Measurements from ENCODE around the gene PPP3CA.
A peak's percentile ranks its signal among the peaks of the same experiment; 100 is the strongest.

PPP3CA gene

GRCh38 chr4:101230801-101231426, 116.4 kb downstream of the PPP3CA start:
- H3K9me3 Mint-ChIP-seq: no peaks in the 10 kb centered on the region
- H3K4me1 Mint-ChIP-seq: peaks cover 18% of the 10 kb centered on the region
- ATAC-seq (no peak), DNase-seq (no peak)
- no peak overlapping the region for H3K27ac Mint-ChIP-seq
- H3K27me3 Mint-ChIP-seq: no peaks in the 10 kb centered on the region
- no peak overlapping the region for H3K4me3 Mint-ChIP-seq

- ATAC-seq (no peak), DNase-seq (no peak)
- no peaks in the 10 kb centered on the region for H3K27me3 Mint-ChIP-seq
- no peak overlapping the region for H3K4me3 Mint-ChIP-seq
- no peak overlapping the region for H3K27ac Mint-ChIP-seq
- H3K4me1 Mint-ChIP-seq: peaks cover 27% of the 10 kb centered on the region
- H3K9me3 Mint-ChIP-seq: no peaks in the 10 kb centered on the region
Observed at GRCh38 chr4:101229116-101229515, 118.2 kb downstream of the PPP3CA start.

GRCh38 chr4:101227715-101228114, 119.6 kb downstream of the PPP3CA start:
- ATAC-seq (no peak), DNase-seq (no peak)
- H3K27me3 Mint-ChIP-seq: no peaks in the 10 kb centered on the region
- H3K4me3 Mint-ChIP-seq: no peak overlapping the region
- H3K27ac Mint-ChIP-seq: no peak overlapping the region
- H3K9me3 Mint-ChIP-seq: no peaks in the 10 kb centered on the region
- H3K4me1 Mint-ChIP-seq: peaks cover 38% of the 10 kb centered on the region

GRCh38 chr4:101224358-101225218, 122.7 kb downstream of the PPP3CA start:
- no peak overlapping the region for H3K27ac Mint-ChIP-seq
- no peak for ATAC-seq
- peaks cover 28% of the 10 kb centered on the region for H3K4me1 Mint-ChIP-seq
- H3K9me3 Mint-ChIP-seq: no peaks in the 10 kb centered on the region
- no peaks in the 10 kb centered on the region for H3K27me3 Mint-ChIP-seq
- DNase-seq: no peak
- no peak overlapping the region for H3K4me3 Mint-ChIP-seq

GRCh38 chr4:101222156-101222845, 125.0 kb downstream of the PPP3CA start:
- Mint-ChIP-seq H3K4me1 (peaks cover 32% of the 10 kb centered on the region), H3K4me3 (no peak overlapping the region), H3K9me3 (no peaks in the 10 kb centered on the region), H3K27me3 (no peaks in the 10 kb centered on the region), H3K27ac (no peak overlapping the region)
- DNase-seq (no peak), ATAC-seq (no peak)

DNA sequence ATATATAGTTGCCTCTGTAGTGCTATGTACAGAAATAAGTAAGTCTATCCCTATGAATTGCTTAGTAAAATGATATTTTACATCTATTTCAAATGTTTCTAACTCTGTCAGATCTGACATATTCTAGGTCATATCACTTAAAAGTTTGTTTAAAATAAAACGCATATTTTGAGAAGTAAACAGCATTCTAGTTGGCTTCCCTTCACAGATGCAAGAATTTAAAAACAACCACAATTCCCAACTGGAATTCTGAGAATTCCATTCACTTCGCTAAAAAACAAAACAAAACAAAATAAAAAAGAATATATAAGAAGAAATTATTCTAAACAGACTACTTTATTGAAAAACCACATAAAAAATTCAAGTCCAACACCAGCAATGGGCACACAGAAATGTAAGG, 126.0 kb downstream of the PPP3CA start:
- ATAC-seq: no peak

GRCh38 chr4:101218894-101219293, 128.4 kb downstream of the PPP3CA start:
- Mint-ChIP-seq H3K4me3 (no peak overlapping the region), H3K27me3 (no peaks in the 10 kb centered on the region), H3K27ac (no peak overlapping the region), H3K4me1 (peaks cover 24% of the 10 kb centered on the region), H3K9me3 (no peaks in the 10 kb centered on the region)
- DNase-seq: no peak
- no peak for ATAC-seq

More for the DNA sequence above, 126.0 kb downstream of the PPP3CA start:
- Mint-ChIP-seq H3K9me3 (no peaks in the 10 kb centered on the region), H3K27ac (no peak overlapping the region), H3K4me3 (no peak overlapping the region), H3K4me1 (peaks cover 32% of the 10 kb centered on the region), H3K27me3 (no peaks in the 10 kb centered on the region)
- DNase-seq: no peak

DNA sequence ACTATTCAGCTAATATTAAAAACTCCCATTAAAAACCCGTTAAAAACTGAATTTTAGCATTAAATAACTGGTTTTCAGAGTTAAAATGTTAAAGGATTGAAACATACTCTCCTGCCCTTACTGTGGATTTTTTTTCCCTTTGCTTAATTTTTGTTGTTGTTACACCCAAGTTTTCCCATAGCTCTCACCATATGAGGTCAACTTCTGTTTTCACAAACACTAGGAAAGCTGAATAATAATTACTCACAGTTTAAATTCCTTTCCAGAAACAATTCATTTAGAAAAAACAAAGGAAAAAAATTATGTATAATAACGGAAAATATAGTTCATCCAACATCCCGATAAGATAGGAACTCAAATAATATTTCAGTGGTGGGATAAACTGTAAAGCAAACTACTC, 129.0 kb downstream of the PPP3CA start:
- ATAC-seq (no peak), DNase-seq (no peak)
- Mint-ChIP-seq H3K4me1 (peaks cover 21% of the 10 kb centered on the region), H3K27me3 (no peaks in the 10 kb centered on the region), H3K4me3 (no peak overlapping the region), H3K9me3 (no peaks in the 10 kb centered on the region), H3K27ac (no peak overlapping the region)

DNA sequence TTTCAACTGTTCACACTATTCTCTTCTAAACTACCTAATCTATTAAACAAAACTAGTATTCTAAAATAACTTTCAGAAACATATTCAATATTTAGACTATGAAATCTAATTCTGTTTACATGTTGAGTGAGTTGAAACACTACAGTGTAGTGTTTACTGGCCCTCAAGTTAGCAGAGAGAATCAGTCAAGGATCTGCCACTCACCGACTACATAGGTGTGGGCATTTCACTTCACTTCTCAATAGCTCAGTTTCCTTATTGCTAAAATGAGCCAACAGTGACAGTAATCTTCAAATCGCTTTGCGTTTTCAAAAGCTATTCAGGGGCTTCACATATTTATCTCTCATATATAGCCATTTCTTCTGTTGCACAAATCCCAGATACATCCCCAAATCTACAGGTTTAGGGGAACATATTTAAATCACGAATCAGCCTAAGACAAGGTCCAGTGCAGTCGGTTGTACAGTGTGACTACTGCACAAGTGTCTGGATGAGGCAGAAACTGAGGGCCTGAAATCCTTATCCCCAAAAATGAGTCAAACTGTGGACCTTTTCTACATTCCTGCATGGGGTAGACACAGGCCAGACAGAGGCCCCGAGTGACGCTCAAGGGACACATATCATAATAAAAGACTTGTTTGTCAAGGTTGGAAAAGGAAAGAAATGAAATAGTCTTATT, 129.8 kb downstream of the PPP3CA start:
- Mint-ChIP-seq H3K4me1 (peaks cover 13% of the 10 kb centered on the region), H3K27ac (no peak overlapping the region), H3K27me3 (no peaks in the 10 kb centered on the region), H3K4me3 (no peak overlapping the region), H3K9me3 (no peaks in the 10 kb centered on the region)
- DNase-seq (no peak), ATAC-seq (no peak)

GRCh38 chr4:101211146-101211553, 136.2 kb downstream of the PPP3CA start:
- H3K27me3 Mint-ChIP-seq: no peaks in the 10 kb centered on the region
- peaks cover 18% of the 10 kb centered on the region for H3K4me1 Mint-ChIP-seq
- peak overlapping the region in 1 of 2 donors; percentile 14 for H3K27ac Mint-ChIP-seq
- ATAC-seq (no peak), DNase-seq (no peak)
- H3K4me3 Mint-ChIP-seq: no peak overlapping the region
- peaks cover 0 to 7% of the 10 kb centered on the region in 2 donors for H3K9me3 Mint-ChIP-seq

DNA sequence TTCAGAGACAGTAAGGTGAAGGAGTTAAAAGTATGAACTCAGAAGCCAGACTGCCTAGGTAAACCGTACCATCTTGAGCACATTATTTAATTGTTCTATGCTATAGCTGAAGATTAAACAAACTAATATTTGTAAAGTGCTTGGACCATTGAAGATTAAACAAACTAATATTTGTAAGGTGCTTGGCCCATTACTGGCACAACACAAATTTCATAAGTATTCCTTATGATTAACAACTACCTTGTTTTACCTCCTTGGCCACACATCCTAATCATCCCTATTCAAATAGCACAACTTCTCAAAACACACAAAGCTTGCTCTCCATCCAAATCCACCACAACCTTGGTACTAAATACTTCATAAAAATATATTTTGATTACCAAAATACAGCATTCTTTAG, 137.0 kb downstream of the PPP3CA start:
- Mint-ChIP-seq H3K4me1 (peaks cover 26% of the 10 kb centered on the region), H3K4me3 (no peak overlapping the region), H3K9me3 (peaks cover 0 to 7% of the 10 kb centered on the region in 2 donors), H3K27ac (no peak overlapping the region), H3K27me3 (no peaks in the 10 kb centered on the region)
- DNase-seq: no peak
- ATAC-seq: no peak

DNA sequence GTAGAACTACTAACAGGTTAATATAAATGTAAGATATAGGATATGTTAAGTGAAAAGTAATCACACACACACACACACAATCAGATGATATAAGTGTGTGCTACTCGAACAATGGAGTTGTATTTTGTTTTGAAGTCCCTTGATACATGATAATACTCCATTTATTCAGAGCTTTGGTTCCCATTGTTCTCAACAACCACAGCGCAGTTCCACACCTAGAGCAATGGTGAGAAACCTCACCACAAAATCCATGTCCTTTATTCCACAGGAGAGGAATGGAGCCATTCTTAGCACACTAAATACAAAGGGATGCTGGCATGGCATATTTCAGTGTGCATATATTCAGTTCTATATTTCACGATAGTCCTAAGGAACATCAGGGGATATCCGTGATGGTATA, 139.2 kb downstream of the PPP3CA start:
- Mint-ChIP-seq H3K4me1 (peaks cover 24% of the 10 kb centered on the region), H3K9me3 (peaks cover 0 to 7% of the 10 kb centered on the region in 2 donors), H3K27ac (no peak overlapping the region), H3K27me3 (no peaks in the 10 kb centered on the region), H3K4me3 (no peak overlapping the region)
- DNase-seq: no peak
- ATAC-seq: no peak

DNA sequence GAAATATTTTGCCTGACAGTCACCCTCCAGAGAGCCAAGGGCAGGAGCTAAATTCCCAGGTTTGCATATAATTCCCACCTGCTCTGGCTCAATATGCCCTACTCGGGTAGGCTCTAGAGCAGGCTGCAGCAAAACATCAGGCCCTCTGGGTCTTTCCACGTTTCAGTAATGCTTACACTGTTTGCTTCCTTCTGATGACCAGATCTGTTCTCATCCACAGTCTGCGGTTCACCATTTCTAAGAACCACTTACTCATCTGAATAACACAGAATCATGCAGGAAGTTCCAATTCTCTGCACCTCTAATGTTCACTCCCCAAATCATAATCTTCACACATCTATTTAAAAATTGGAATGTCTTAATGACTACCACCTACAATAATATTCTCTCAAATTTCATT, 141.4 kb downstream of the PPP3CA start:
- DNase-seq: peak; percentile 40 to 58
- H3K27ac Mint-ChIP-seq: no peak overlapping the region
- ATAC-seq: peak; percentile 100
- H3K4me3 Mint-ChIP-seq: peak overlapping the region; percentile 22 to 58
- peaks cover 32% of the 10 kb centered on the region for H3K4me1 Mint-ChIP-seq
- no peaks in the 10 kb centered on the region for H3K27me3 Mint-ChIP-seq
- peaks cover 0 to 7% of the 10 kb centered on the region in 2 donors for H3K9me3 Mint-ChIP-seq

GRCh38 chr4:101201421-101201820, 145.9 kb downstream of the PPP3CA start:
- DNase-seq (no peak), ATAC-seq (no peak)
- H3K4me3 Mint-ChIP-seq: no peak overlapping the region
- no peaks in the 10 kb centered on the region for H3K27me3 Mint-ChIP-seq
- peaks cover 52% of the 10 kb centered on the region for H3K4me1 Mint-ChIP-seq
- no peaks in the 10 kb centered on the region for H3K9me3 Mint-ChIP-seq
- no peak overlapping the region for H3K27ac Mint-ChIP-seq

- no peak for ATAC-seq
- H3K9me3 Mint-ChIP-seq: no peaks in the 10 kb centered on the region
- no peak for DNase-seq
- H3K4me3 Mint-ChIP-seq: no peak overlapping the region
- peaks cover 44% of the 10 kb centered on the region for H3K4me1 Mint-ChIP-seq
- no peaks in the 10 kb centered on the region for H3K27me3 Mint-ChIP-seq
- H3K27ac Mint-ChIP-seq: no peak overlapping the region
Observed at GRCh38 chr4:101200561-101200960, 146.8 kb downstream of the PPP3CA start.
